ENCODE measurements around the gene STX19.

Gene STX19

DNA sequence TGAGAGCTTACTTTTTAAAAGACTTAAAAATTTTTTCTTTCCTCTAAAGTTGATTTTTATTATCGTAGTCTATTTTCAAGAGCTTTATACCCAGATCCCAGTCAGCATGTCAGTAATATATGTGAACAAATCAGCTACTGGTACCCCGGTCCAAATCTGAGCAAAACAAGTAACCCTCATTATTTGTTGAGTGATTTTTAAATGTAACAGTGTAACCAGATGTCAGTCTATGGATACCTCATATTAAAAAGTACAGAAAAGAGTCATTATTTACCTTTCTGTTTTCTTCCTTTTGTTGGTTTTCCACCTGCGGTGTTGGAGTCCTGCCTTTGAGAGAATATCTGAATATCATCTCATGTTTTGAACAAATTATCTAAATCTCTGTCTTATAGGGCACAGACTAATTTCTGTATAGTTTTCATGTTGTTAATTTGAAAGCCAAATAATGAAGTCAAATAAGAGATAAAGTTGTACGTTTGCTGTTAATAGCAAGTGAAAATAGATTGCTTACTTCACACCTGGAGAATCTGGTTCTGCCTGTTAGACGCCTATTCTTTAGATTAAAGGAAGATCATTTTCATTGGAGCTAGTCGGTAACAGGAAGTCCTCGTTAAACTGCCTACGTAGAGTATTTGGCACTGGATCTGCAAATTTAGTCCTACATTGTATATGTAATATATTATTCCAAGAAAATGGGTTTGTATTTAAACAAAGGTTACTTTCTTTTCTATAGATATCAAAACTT is at the start of gene STX19:
Gene STX19 (minus strand): TSS at position 505 of the 745 bp plus-strand sequence. CDS start 13,328 bp downstream, outside the sequence.
- Histone ChIP-seq H3K9ac (no peak within 1 kb of the TSS), H3K27me3 (no peaks in the 10 kb centered on the region), H3K4me2 (no peak within 1 kb of the TSS), H3K4me3 (no peak within 1 kb of the TSS), H3K9me3 (no peaks in the 10 kb centered on the region), H3K36me3 (no peaks in the 10 kb centered on the region), H3K4me1 (no peaks in the 10 kb centered on the region), H3K27ac (no peak within 1 kb of the TSS), H4K20me1 (no peaks in the 10 kb centered on the region)
- no peak for TF ChIP-seq Cebpa-rat (IDR thresholded peaks at IDR 0.05)

- TF ChIP-seq Cebpa-rat (IDR thresholded peaks at IDR 0.05) = no peak
- Histone ChIP-seq H3K9ac (no peak overlapping the region), H3K4me3 (no peak overlapping the region), H3K36me3 (peaks cover 52% of the 10 kb centered on the region), H4K20me1 (0 out of 2 replicates have a peak, but pooled peaks cover 11% of the 10 kb centered on the region), H3K4me2 (no peak overlapping the region), H3K27me3 (no peaks in the 10 kb centered on the region), H3K4me1 (0 out of 2 replicates have a peak, but pooled peaks cover 7% of the 10 kb centered on the region), H3K27ac (no peak overlapping the region), H3K9me3 (peaks cover 20% of the 10 kb centered on the region)
Observed at GRCh38 chr3:94076055-94076454, 47.7 kb upstream of the STX19 start.

GRCh38 chr3:94071713-94072284 is 43.4 kb upstream of the STX19 start:
- no peak overlapping the region for H3K4me3 ChIP-seq
- no peak overlapping the region for H3K9ac ChIP-seq
- H4K20me1 ChIP-seq = peaks cover 8% of the 10 kb centered on the region; the same call in 1 of the 2 replicates
- no peak overlapping the region for H3K4me2 ChIP-seq
- peaks cover 49% of the 10 kb centered on the region for H3K36me3 ChIP-seq
- no peaks in the 10 kb centered on the region for H3K27me3 ChIP-seq
- peaks cover 26% of the 10 kb centered on the region for H3K9me3 ChIP-seq
- H3K4me1 ChIP-seq = 0 out of 2 replicates have a peak, but pooled peaks cover 7% of the 10 kb centered on the region
- TF ChIP-seq Cebpa-rat (IDR thresholded peaks at IDR 0.05) = no peak
- no peak overlapping the region for H3K27ac ChIP-seq

DNA sequence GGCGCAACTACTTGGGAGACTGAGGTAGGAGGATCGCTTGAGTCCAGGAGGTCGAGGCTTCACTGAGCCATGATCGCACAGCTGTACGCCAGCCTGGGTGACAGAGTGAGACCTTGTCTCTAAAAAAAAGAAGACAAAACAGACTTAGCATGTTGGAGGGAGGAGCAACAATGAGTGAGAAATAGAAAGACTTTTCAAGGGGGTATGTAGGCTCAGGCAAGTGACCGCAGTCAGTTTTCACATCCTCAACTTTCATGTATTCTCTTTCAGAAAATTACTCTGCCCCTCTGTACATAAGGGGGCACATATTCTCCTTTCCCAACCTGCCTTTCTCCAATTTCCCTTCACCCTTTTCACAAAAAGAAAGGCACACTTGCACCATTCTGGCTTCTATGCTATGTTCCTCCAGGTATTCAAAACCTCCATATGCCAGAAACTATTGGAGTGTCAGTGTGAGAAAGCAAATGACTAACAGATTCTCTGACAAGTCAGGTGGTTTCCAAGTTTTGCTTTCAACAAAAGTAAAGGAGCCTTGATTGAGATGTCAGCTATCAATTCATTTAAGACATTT is 42.0 kb upstream of the STX19 start:
- H3K9me3 ChIP-seq = peaks cover 22% of the 10 kb centered on the region
- no peak overlapping the region for H3K4me3 ChIP-seq
- TF ChIP-seq Cebpa-rat (IDR thresholded peaks at IDR 0.05) = no peak
- H3K27ac ChIP-seq = no peak overlapping the region
- H3K27me3 ChIP-seq = no peaks in the 10 kb centered on the region
- peaks cover 7% of the 10 kb centered on the region; the same call in 1 of the 2 replicates for H4K20me1 ChIP-seq
- no peak overlapping the region for H3K9ac ChIP-seq
- H3K4me2 ChIP-seq = no peak overlapping the region
- peaks cover 40% of the 10 kb centered on the region for H3K36me3 ChIP-seq
- H3K4me1 ChIP-seq = peaks cover 12% of the 10 kb centered on the region

GRCh38 chr3:94069194-94069813 is 40.9 kb upstream of the STX19 start:
- no peak overlapping the region for H3K4me2 ChIP-seq

GRCh38 chr3:94066506-94067500 is 38.4 kb upstream of the STX19 start:
- Histone ChIP-seq H3K9me3 (peaks cover 14% of the 10 kb centered on the region), H3K27ac (no peak overlapping the region), H3K36me3 (peaks cover 23% of the 10 kb centered on the region), H4K20me1 (peaks cover 3% of the 10 kb centered on the region; the same call in 1 of the 2 replicates), H3K9ac (no peak overlapping the region), H3K4me2 (no peak overlapping the region), H3K4me3 (no peak overlapping the region), H3K4me1 (peaks cover 28% of the 10 kb centered on the region), H3K27me3 (no peaks in the 10 kb centered on the region)
- TF ChIP-seq Cebpa-rat (IDR thresholded peaks at IDR 0.05) = no peak

More at GRCh38 chr3:94069194-94069813, 40.9 kb upstream of the STX19 start:
- Histone ChIP-seq H3K27ac (no peak overlapping the region), H3K4me1 (peaks cover 20% of the 10 kb centered on the region), H3K9ac (no peak overlapping the region), H3K4me3 (no peak overlapping the region), H3K27me3 (no peaks in the 10 kb centered on the region), H4K20me1 (peaks cover 7% of the 10 kb centered on the region; the same call in 1 of the 2 replicates), H3K36me3 (peaks cover 37% of the 10 kb centered on the region), H3K9me3 (peaks cover 22% of the 10 kb centered on the region)
- TF ChIP-seq Cebpa-rat (IDR thresholded peaks at IDR 0.05) = no peak

DNA sequence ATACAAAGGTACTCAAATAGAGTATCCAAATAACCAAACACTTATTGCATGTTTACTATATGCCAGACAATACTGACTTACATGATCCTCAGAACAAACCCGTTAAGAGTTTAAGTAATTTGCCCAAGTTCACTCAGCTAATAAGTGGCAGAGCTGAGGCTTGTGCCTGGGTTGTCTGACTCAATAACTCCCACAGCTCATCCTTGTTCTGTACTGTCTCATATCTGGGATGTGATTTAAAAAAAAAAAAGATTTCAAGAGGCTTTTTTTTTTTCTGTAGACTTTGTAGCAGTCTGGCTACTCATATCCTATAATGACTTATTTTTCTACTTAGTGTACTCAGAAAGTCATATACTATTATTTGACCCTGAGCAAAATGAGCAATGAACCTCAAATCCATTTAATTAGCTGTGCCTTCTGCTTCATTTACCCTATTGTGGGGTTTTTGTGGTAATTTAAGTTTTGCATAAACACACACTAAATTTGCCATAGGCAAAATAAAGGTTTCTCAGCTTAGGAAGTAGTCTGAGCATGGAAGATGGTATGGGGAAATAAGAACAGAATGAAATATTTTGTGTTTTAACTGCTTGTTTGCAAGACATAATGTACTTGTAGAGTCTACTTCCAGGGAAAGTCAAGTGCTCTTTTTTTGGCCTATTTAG is 37.6 kb upstream of the STX19 start:
- Histone ChIP-seq H3K4me1 (peaks cover 36% of the 10 kb centered on the region), H3K27me3 (no peaks in the 10 kb centered on the region), H3K9ac (no peak overlapping the region), H3K9me3 (peaks cover 14% of the 10 kb centered on the region), H3K4me2 (0 out of 2 replicates have a peak overlapping the region, but pooled peaks have one; percentile 91), H3K27ac (no peak overlapping the region), H4K20me1 (no peaks in the 10 kb centered on the region; the same call in 1 of the 2 replicates), H3K4me3 (no peak overlapping the region), H3K36me3 (peaks cover 19% of the 10 kb centered on the region)
- TF ChIP-seq Cebpa-rat (IDR thresholded peaks at IDR 0.05) = no peak

- Histone ChIP-seq H3K4me2 (peak overlapping the region; percentile 91), H3K9me3 (peaks cover 14% of the 10 kb centered on the region), H3K27ac (no peak overlapping the region), H3K4me1 (peaks cover 37% of the 10 kb centered on the region), H3K9ac (no peak overlapping the region), H3K27me3 (no peaks in the 10 kb centered on the region), H3K4me3 (no peak overlapping the region), H4K20me1 (no peaks in the 10 kb centered on the region; the same call in 1 of the 2 replicates), H3K36me3 (peaks cover 20% of the 10 kb centered on the region)
- TF ChIP-seq Cebpa-rat (IDR thresholded peaks at IDR 0.05) = no peak
Observed at GRCh38 chr3:94065122-94065521, 36.7 kb upstream of the STX19 start.
